Ecto neural progenitor cell (in vitro differentiated cells): ENCODE data around the gene FAM117A.

ENCODE experiments used
- DNase-seq: peaks from one replicate; pipeline ENCODE4 v3.0.0-alpha.2; 2018; ENCODE audit warnings: low spot score

The FAM117A gene

GRCh38 chr17:49763735-49764558, at the start of gene FAM117A:
FAM117A (minus strand) TSS chr17:49764131; CDS start chr17:49764087, 44 bp downstream.
- peak; percentile 99 for DNase-seq

GRCh38 chr17:49809056-49809455, 45.1 kb upstream of the FAM117A start:
- no peak for DNase-seq

GRCh38 chr17:49798738-49799137, 34.8 kb upstream of the FAM117A start:
- DNase-seq: no peak

GRCh38 chr17:49798182-49798581, 34.3 kb upstream of the FAM117A start:
- no peak for DNase-seq

- DNase-seq: no peak
Measured at GRCh38 chr17:49795372-49795771, 31.4 kb upstream of the FAM117A start.

- DNase-seq: no peak
Measured at GRCh38 chr17:49793309-49793708, 29.4 kb upstream of the FAM117A start.

GRCh38 chr17:49789243-49789578, 25.3 kb upstream of the FAM117A start:
- DNase-seq: no peak

GRCh38 chr17:49788478-49789242, 24.7 kb upstream of the FAM117A start, which contains the start of gene KAT7:
KAT7 (plus strand) TSS chr17:49788681; CDS start chr17:49788835, 154 bp downstream.
- DNase-seq: peak; percentile 100

- DNase-seq: peak; percentile 66
Measured at GRCh38 chr17:49787884-49788477, 24.1 kb upstream of the FAM117A start.

GRCh38 chr17:49784636-49785035, 20.7 kb upstream of the FAM117A start:
- no peak for DNase-seq

GRCh38 chr17:49783791-49784190, 19.9 kb upstream of the FAM117A start:
- DNase-seq: no peak

GRCh38 chr17:49783071-49783715, 19.3 kb upstream of the FAM117A start:
- DNase-seq: no peak

- DNase-seq: no peak
Measured at GRCh38 chr17:49779739-49780231, 15.9 kb upstream of the FAM117A start.

- no peak for DNase-seq
Measured at GRCh38 chr17:49779156-49779738, 15.3 kb upstream of the FAM117A start.

- peak; percentile 78 for DNase-seq
Measured at GRCh38 chr17:49777563-49777962, 13.6 kb upstream of the FAM117A start.

- no peak for DNase-seq
Measured at GRCh38 chr17:49776551-49777300, 12.8 kb upstream of the FAM117A start.

- DNase-seq: peak; percentile 58
Measured at GRCh38 chr17:49775546-49776260, 11.8 kb upstream of the FAM117A start.

GRCh38 chr17:49766918-49767530, 3.1 kb upstream of the FAM117A start:
- DNase-seq: no peak

GRCh38 chr17:49764559-49765180, 739 bp upstream of the FAM117A start:
- DNase-seq: no peak
